Measurements from ENCODE around the gene ALDOB.

ALDOB gene

GRCh38 chr9:101399643-101399970 is 36.0 kb downstream of the ALDOB start:
- no peaks in the 10 kb centered on the region for H3K27me3 ChIP-seq (ENCODE audit: control insufficient read depth, insufficient read depth, low read length)
- H3K9ac ChIP-seq = no peak overlapping the region
- H3K4me3 ChIP-seq (ENCODE audit: low read depth, low read length) = peak overlapping the region; percentile 82
- H3K4me1 ChIP-seq = peaks cover 2% of the 10 kb centered on the region
- no peak overlapping the region for H2AFZ ChIP-seq
- peaks cover 2% of the 10 kb centered on the region for H3K36me3 ChIP-seq (ENCODE audit: control insufficient read depth, insufficient read depth, low read length)
- peak overlapping the region; percentile 84 for H3K4me2 ChIP-seq (ENCODE audit: low read length)
- peak overlapping the region; percentile 15 for H3K27ac ChIP-seq
- peaks cover 22% of the 10 kb centered on the region for H3K79me2 ChIP-seq
- H3K9me3 ChIP-seq (ENCODE audit: control insufficient read depth, low read length) = no peaks in the 10 kb centered on the region
- no peak for TF ChIP-seq CTCF (IDR thresholded peaks at IDR 0.05)

- H2AFZ ChIP-seq = peak overlapping the region; percentile 82
- H3K27ac ChIP-seq = peak overlapping the region; percentile 44
- peaks cover 2% of the 10 kb centered on the region for H3K4me1 ChIP-seq
- H3K9ac ChIP-seq = peak overlapping the region; percentile 37
- no peak for TF ChIP-seq CTCF (IDR thresholded peaks at IDR 0.05)
- H3K36me3 ChIP-seq (ENCODE audit: control insufficient read depth, insufficient read depth, low read length) = no peaks in the 10 kb centered on the region
- peak overlapping the region; percentile 84 for H3K4me2 ChIP-seq (ENCODE audit: low read length)
- peak overlapping the region; percentile 82 for H3K4me3 ChIP-seq (ENCODE audit: low read depth, low read length)
- H3K9me3 ChIP-seq (ENCODE audit: control insufficient read depth, low read length) = no peaks in the 10 kb centered on the region
- no peaks in the 10 kb centered on the region for H3K27me3 ChIP-seq (ENCODE audit: control insufficient read depth, insufficient read depth, low read length)
- peaks cover 25% of the 10 kb centered on the region for H3K79me2 ChIP-seq
These were observed 36.5 kb downstream of the ALDOB start for GRCh38 chr9:101398930-101399642.

- Histone ChIP-seq H3K4me1 (peaks cover 2% of the 10 kb centered on the region), H2AFZ (peak within 1 kb of the TSS; percentile 82), H3K4me2 (ENCODE audit: low read length) (peak within 1 kb of the TSS; percentile 84), H3K4me3 (ENCODE audit: low read depth, low read length) (peak within 1 kb of the TSS; percentile 82), H3K9ac (peak within 1 kb of the TSS; percentile 37), H3K79me2 (peaks cover 25% of the 10 kb centered on the region), H3K9me3 (ENCODE audit: control insufficient read depth, low read length) (no peaks in the 10 kb centered on the region), H3K27ac (peak within 1 kb of the TSS; percentile 75), H3K36me3 (ENCODE audit: control insufficient read depth, insufficient read depth, low read length) (no peaks in the 10 kb centered on the region), H3K27me3 (ENCODE audit: control insufficient read depth, insufficient read depth, low read length) (no peaks in the 10 kb centered on the region)
- TF ChIP-seq CTCF (IDR thresholded peaks at IDR 0.05) = no peak
These were observed 37.3 kb downstream of the ALDOB start, which contains the start of the genes MRPL50 and ZNF189 for GRCh38 chr9:101398068-101398929. Gene MRPL50, minus strand, starts transcription at chr9:101398618. Its CDS starts 26 bp downstream, at chr9:101398592. Gene ZNF189, plus strand, starts transcription at chr9:101398851. Its CDS starts 306 bp downstream, at chr9:101399157.

- Histone ChIP-seq H3K4me1 (peaks cover 2% of the 10 kb centered on the region), H3K27me3 (ENCODE audit: control insufficient read depth, insufficient read depth, low read length) (no peaks in the 10 kb centered on the region), H3K79me2 (peaks cover 27% of the 10 kb centered on the region), H3K36me3 (ENCODE audit: control insufficient read depth, insufficient read depth, low read length) (no peaks in the 10 kb centered on the region), H3K9ac (no peak overlapping the region), H3K4me2 (ENCODE audit: low read length) (peak overlapping the region; percentile 63), H3K27ac (peak overlapping the region; percentile 75), H3K9me3 (ENCODE audit: control insufficient read depth, low read length) (no peaks in the 10 kb centered on the region), H3K4me3 (ENCODE audit: low read depth, low read length) (peak overlapping the region; percentile 80), H2AFZ (peak overlapping the region; percentile 82)
- TF ChIP-seq CTCF (IDR thresholded peaks at IDR 0.05) = no peak
These were observed 37.9 kb downstream of the ALDOB start for GRCh38 chr9:101397746-101398067.

All from parathyroid adenoma (tissue), 2 donors.